Endothelial cell of umbilical vein (primary cell): ENCODE results near the gene TPP1. TPM values are rescaled to one million over a fixed set of nuclear protein-coding genes. Genes with fewer than 3 reads are reported as not detected.

ENCODE experiments used
- BruUV-seq: library from RNA; stranded (reverse); fragments of 400-500 nt; replicated peaks from 2 replicates; lab custom pipeline; 2021; lab: Mats Ljungman, UMichigan
- CTCF ChIA-PET: fragments of 300-600, 350-600 bp; sonication (Branson Sonifier 250); formaldehyde crosslinking; loops from one replicate; lab custom pipeline; 2021; ENCODE audit warnings: antibody characterized with exemption, inconsistent platforms; lab: Charles Lee
- POLR2A ChIA-PET: fragments of 300-600, 350-600 bp; sonication (Branson Sonifier 250); formaldehyde crosslinking; loops from one replicate; lab custom pipeline; 2021; ENCODE audit warnings: antibody characterized with exemption, inconsistent platforms; lab: Charles Lee
- DNase-seq: peaks from one replicate; pipeline ENCODE4 v3.0.0-alpha.2; 2011; ENCODE audit warnings: low read depth, low spot score
- FAIRE-seq: peaks from 2 replicates; lab custom pipeline; 2011; peaks lifted over from hg19 to GRCh38; lab: Jason Lieb, UNC
- H2AFZ ChIP-seq: 2 replicates; pipeline ENCODE4 v1.6.0; 2012; ENCODE audit warnings: low read depth, low read length, control low read depth, inconsistent platforms
- H3K27ac ChIP-seq: 2 replicates; pipeline ENCODE4 v1.5.1; 2011; ENCODE audit warnings: low read depth, mild to moderate bottlenecking, control low read depth, low read length, moderate library complexity; ENCODE audit not compliant: insufficient read depth
- H3K27me3 ChIP-seq, 2 experiments: 2 replicates each; pipeline versions ENCODE4 v1.6.0 to v1.6.1; 2011; ENCODE audit warnings: low read length in 2 of 2, mixed read lengths in 1 of 2; ENCODE audit not compliant: control insufficient read depth in 2 of 2, insufficient read depth in 2 of 2
- H3K36me3 ChIP-seq, 2 experiments: 2 replicates in 1 of 2; 3 replicates in 1 of 2; pipeline ENCODE4 v1.5.1; 2011; ENCODE audit warnings: low read length in 2 of 2, mild to moderate bottlenecking in 1 of 2, moderate library complexity in 1 of 2; ENCODE audit not compliant: control insufficient read depth in 2 of 2, insufficient read depth in 2 of 2; ENCODE audit errors: extremely low read depth in 1 of 2
- H3K4me1 ChIP-seq: 3 replicates; pipeline ENCODE4 v1.5.1; 2011; ENCODE audit warnings: mild to moderate bottlenecking, low read length; ENCODE audit not compliant: control insufficient read depth, insufficient read depth; ENCODE audit errors: extremely low read depth
- H3K4me2 ChIP-seq: 2 replicates; pipeline ENCODE4 v1.6.1; 2011; ENCODE audit warnings: low read length, control low read depth, mixed read lengths; ENCODE audit not compliant: insufficient read depth
- H3K4me3 ChIP-seq, 3 experiments: fragments of 200-600 bp in 1 of 3; sonication (generic), shearing (Covaris generic) in 1 of 3; replicated peaks in 1 of 3; 2 replicates each; pipeline ENCODE4 v1.5.1; 2011 to 2016; ENCODE audit warnings: control low read depth in 3 of 3, low read length in 3 of 3, mild to moderate bottlenecking in 2 of 3, inconsistent platforms in 1 of 3, low read depth in 1 of 3, moderate library complexity in 1 of 3; ENCODE audit not compliant: insufficient read depth in 1 of 3
- H3K79me2 ChIP-seq: 2 replicates; pipeline ENCODE4 v1.6.0; 2012; ENCODE audit warnings: low read length, inconsistent platforms; ENCODE audit not compliant: control insufficient read depth, insufficient read depth
- H3K9ac ChIP-seq: replicated peaks from 2 replicates; pipeline ENCODE3; 2011; ENCODE audit warnings: low read length, control low read depth; ENCODE audit not compliant: insufficient read depth; ENCODE audit errors: extremely low read depth
- H3K9me1 ChIP-seq: replicated peaks from 3 replicates; pipeline ENCODE4 v1.6.0; 2011; ENCODE audit warnings: mild to moderate bottlenecking, low read length; ENCODE audit not compliant: control insufficient read depth, insufficient read depth; ENCODE audit errors: extremely low read depth
- H3K9me3 ChIP-seq: replicated peaks from 2 replicates; pipeline ENCODE4 v1.5.1; 2012; ENCODE audit warnings: low read length, inconsistent platforms; ENCODE audit not compliant: control insufficient read depth, insufficient read depth
- H4K20me1 ChIP-seq: replicated peaks from 2 replicates; pipeline ENCODE3; 2011; ENCODE audit warnings: mild to moderate bottlenecking, low read length; ENCODE audit not compliant: control insufficient read depth, insufficient read depth; ENCODE audit errors: extremely low read depth
- CTCF ChIP-seq, 2 donors: IDR thresholded peaks; 1 replicate in 1 of 2; 2 replicates in 1 of 2; pipeline ENCODE4 v1.5.1; 2011; ENCODE audit warnings: low read length in 2 of 2, mild to moderate bottlenecking in 2 of 2, moderate library complexity in 2 of 2, control low read depth in 1 of 2, inconsistent platforms in 1 of 2, low read depth in 1 of 2; ENCODE audit not compliant: insufficient read depth in 1 of 2; ENCODE audit errors: extremely low read depth in 1 of 2
- EZH2 ChIP-seq: IDR thresholded peaks from 2 replicates; pipeline ENCODE4 v1.6.1; 2012; ENCODE audit warnings: borderline replicate concordance, low read depth, mild to moderate bottlenecking, moderate library complexity, low read length, inconsistent platforms; ENCODE audit not compliant: severe bottlenecking
- FOS ChIP-seq: IDR thresholded peaks from 2 replicates; pipeline ENCODE4 v1.6.1; 2011; ENCODE audit warnings: mild to moderate bottlenecking, low read length, moderate library complexity, borderline replicate concordance; ENCODE audit not compliant: insufficient read depth
- GATA2 ChIP-seq: IDR thresholded peaks from 2 replicates; pipeline ENCODE4 v1.7.0; 2011; ENCODE audit warnings: low read depth, mild to moderate bottlenecking, moderate library complexity, mixed read lengths, low read length; ENCODE audit not compliant: insufficient read length, insufficient read depth
- JUN ChIP-seq: IDR thresholded peaks from 2 replicates; pipeline ENCODE4 v1.6.1; 2011; ENCODE audit warnings: borderline replicate concordance, low read depth; ENCODE audit not compliant: insufficient read length, insufficient read depth
- MAX ChIP-seq: IDR thresholded peaks from 2 replicates; pipeline ENCODE4 v1.6.1; 2011; ENCODE audit not compliant: insufficient read depth, insufficient read length
- MYC ChIP-seq: IDR thresholded peaks from one replicate; pipeline ENCODE4 v1.6.1; 2011; ENCODE audit warnings: mild to moderate bottlenecking, low read depth, low read length
- POLR2A ChIP-seq: IDR thresholded peaks from 2 replicates; pipeline ENCODE4 v1.6.1; 2012; ENCODE audit warnings: low read depth, mild to moderate bottlenecking, control low read depth, low read length
- POLR2AphosphoS5 ChIP-seq: IDR thresholded peaks from 2 replicates; pipeline ENCODE4 v1.6.1; 2012; ENCODE audit warnings: low read depth, mild to moderate bottlenecking, control low read depth, low read length, moderate library complexity; ENCODE audit not compliant: insufficient read depth
- dilution Hi-C: fragments of 300-500 bp; cut with MboI; formaldehyde crosslinking; loops from one replicate; pipeline ENCODE4 v1.15.0; 2019; ENCODE audit warnings: low sequenced_read_pairs; ENCODE audit not compliant: extremely low pct_ligation_motif_present
- intact Hi-C: fragments of 100-400 bp; cut with micrococcal nuclease; formaldehyde crosslinking; loops from one replicate; pipeline ENCODE4 v1.10.0; 2022
- polyA plus RNA-seq, 4 experiments: library from polyadenylated mRNA; depleted of rRNA in 3 of 4; stranded (reverse) in 3 of 4; unstranded in 1 of 4; fragments of >200 nt; gene quantifications; 2 replicates each; pipeline versions ENCODE4 v1.2.1 to v1.2.3, GENCODE V29; 2011 to 2012; ENCODE audit warnings: missing spikeins in 1 of 4
- total RNA-seq: library from RNA; stranded (reverse); gene quantifications from 2 replicates; pipeline ENCODE4 v1.2.3, GENCODE V29; 2021

Gene TPP1
- total and polyA plus RNA-seq, 2 donors (not counting 3 experiments of a cell fraction or from before 2014, with no cell fraction given): 124 to 224 TPM

GRCh38 chr11:6629892-6630631 is 10.8 kb upstream of the TPP1 start:
- Histone ChIP-seq H4K20me1 (no peaks in the 10 kb centered on the region), H3K4me2 (no peak overlapping the region), H3K27ac (no peak overlapping the region), H3K36me3 (peaks cover 5 to 73% of the 10 kb centered on the region in 2 experiments), H3K4me3 (no peak overlapping the region), H3K9me1 (no peaks in the 10 kb centered on the region), H3K9ac (no peak overlapping the region), H2AFZ (no peak overlapping the region), H3K4me1 (peaks cover 11% of the 10 kb centered on the region), H3K79me2 (no peaks in the 10 kb centered on the region), H3K27me3 (no peaks in the 10 kb centered on the region), H3K9me3 (no peaks in the 10 kb centered on the region)
- dilution Hi-C loops (no loop called here), intact Hi-C loops (no loop called here)
- DNase-seq (no peak), FAIRE-seq (no peak)
- TF ChIP-seq GATA2 (no peak), MAX (no peak), FOS (no peak), POLR2A (no peak), EZH2 (no peak), MYC (no peak), JUN (no peak), CTCF (IDR thresholded peaks at IDR 0.05; ENCODE audit: extremely low read depth in 1 of 2, insufficient read depth in 1 of 2, low read depth in 1 of 2, low read length in 2 of 2) (no peak), POLR2AphosphoS5 (no peak)
- ChIA-PET POLR2A (no interaction called here), CTCF (interaction anchor here (0.7 to 1.4 kb wide), 3 partner anchors 11 to 99 kb away, joined by 3 read pairs; partner anchors contain the start of gene TPP1)
- BruUV-seq: no TSS peak
